NCI-H524 (cell line): ENCODE results near the gene KLHL1.
A peak's percentile ranks its signal among the peaks of the same experiment; 100 is the strongest.

Experiments used
- DNase-seq, 2 experiments: peaks; one replicate each; lab custom pipeline; 2025; lab: John Stamatoyannopoulos, UW

Gene KLHL1

DNA sequence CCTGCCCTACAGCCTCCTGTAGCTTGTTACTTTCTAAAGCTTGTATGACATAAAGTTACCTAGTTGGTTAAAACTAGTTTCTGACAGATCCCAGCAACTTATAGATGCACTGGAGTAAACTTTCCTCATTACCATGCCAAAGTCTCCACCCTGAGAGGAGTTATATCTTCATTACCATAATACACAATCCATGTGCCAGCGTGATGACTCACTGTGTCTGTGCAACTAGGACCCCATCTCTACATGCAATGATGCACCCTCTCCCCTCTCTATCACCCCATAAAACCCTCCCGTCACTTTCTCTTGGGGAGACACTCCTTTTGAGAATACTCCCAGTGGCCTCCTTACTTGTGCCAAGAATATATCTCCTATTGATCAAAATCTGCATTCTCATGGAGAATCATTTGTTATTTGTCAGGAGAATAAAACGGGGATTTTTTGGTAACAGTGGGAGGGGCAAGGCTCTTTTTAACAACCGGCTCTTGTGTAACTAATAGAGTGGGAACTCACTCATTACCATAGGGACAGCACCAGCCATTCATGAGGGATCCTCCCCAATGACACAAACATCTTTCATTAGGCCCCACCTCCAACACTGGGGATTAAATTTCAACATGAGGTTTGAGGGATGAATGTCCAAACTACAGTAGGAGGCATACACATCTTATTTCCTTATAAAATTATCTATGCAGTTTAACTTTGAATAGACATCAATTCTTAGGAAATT lies 235.8 kb downstream of the KLHL1 start:
- DNase-seq = no peak

DNA sequence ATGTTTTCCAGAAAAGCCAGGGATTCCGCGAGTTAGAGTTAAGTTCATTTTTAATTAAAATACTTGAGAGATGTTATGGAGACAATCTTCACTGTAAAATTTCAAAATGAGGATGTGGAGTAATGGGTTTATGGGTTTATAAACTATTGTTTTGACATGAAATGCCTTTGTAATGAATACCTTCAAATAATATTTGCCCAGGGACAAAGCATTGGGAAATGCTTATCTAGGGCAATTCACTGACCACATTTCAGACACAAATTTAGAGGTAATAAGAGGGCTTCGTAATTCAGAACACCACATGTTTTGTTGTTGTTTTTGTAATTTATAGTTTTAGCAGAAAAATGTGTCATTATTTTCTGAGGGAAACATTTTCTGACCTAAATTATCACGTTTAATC lies 241.7 kb downstream of the KLHL1 start:
- DNase-seq = no peak

DNA sequence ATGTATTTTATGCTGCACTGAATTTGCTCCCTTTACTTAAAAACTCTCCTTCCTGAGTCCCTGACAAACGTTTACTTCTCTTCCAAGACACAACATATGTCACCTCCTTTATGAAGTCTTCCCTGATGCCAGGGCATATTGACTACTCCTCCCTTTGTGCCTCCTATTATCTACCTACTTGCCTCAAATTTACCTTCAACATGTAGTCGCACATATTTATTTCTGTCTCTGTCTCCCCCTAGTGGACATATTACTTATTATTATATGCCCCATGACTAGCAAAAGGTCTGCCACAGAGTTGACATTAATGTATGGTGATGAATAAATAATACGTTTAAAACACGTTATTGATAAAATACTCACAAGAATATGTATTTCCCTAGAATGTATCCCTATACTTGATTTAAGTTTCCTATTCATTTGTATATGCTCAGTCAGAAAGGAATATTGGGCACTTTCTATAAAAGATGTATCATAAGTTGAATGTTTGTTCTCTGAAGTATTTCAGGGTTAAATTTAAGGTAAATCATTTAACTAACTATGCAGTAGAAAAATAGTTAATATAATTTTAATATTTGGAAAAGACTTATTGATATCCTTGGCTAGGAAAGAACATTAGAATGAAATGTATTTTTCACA lies 250.9 kb downstream of the KLHL1 start:
- DNase-seq = peak in 1 of 2 experiments; percentile 70

DNA sequence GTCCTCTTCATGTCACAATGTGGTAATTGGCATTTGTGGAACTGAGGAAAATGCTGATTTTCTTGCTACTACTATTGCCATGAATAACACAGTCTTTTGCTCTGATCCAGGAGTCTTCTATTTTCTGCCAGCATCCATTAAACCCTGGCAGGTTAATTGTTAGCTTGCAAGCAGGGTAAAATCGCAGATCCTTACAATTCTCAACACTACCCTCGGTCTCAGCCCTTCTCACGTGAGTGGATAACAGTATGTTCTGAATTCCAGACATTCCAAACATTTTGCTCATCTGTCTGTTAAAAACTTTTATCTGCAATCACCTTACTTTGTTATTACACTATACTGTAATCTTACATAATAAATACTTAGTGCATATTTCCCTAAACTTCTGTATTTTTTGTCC lies 251.9 kb downstream of the KLHL1 start:
- no peak for DNase-seq

DNA sequence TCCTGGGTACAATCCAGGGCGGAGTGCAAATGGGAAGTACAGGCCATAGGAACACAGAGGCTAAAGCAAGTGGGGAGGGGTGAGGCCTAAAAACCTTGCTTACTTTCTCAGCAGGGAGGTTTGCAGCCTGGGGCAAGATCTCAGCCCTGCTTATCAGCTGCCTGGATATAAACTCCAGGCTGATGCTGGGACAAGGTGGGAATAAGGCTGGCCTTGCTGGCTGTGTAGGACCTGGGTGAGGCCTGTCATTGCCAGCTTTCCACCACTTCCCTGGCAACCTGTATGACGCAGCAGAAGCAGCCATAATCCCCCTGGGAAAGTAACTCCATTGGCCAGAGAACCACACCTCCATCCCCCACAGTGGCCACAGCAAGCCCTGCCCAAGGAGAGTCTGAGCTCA lies 279.7 kb downstream of the KLHL1 start:
- DNase-seq = no peak

DNA sequence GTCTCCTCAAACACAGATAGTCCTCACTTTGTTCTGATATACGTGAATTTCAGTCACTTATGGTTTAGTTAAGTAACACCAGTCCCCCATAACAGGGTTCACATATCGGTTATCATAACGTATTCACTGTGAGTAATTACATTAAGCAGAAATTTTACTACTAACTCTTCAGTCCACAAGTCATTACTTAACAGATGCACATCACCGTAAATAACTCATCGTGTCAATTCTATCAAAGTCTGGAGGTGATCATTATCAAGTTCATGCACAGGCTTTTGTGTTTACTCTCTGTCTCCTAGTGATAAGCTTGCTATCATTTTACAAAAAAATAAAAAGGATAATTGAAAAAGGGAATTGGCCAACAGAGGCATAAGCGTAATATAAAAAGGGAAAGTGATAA lies 288.1 kb downstream of the KLHL1 start:
- DNase-seq = no peak

DNA sequence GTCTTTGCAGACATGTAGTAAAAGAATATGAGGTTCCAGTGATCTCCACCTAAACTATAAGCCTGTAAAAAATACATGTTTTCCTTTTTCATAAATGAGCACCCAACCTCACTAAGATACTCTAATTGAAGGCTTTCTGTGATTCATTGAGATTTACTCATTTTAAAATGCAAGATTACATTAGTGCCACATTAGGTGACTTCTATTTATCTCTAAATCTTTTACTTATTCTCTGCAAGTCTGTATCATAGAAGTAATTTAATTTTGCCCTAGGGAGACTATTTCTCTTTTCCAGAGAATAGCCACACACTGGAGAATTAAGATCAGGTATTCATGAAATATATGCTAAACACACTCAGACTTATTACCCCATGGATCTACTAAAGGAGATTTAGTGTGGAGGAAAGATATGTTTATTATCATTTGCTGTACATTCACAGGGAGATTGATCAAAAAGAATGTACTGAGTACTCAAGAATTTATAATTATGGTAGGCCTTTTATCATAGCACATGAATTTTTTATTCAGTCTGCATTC lies 290.9 kb downstream of the KLHL1 start:
- DNase-seq = no peak

DNA sequence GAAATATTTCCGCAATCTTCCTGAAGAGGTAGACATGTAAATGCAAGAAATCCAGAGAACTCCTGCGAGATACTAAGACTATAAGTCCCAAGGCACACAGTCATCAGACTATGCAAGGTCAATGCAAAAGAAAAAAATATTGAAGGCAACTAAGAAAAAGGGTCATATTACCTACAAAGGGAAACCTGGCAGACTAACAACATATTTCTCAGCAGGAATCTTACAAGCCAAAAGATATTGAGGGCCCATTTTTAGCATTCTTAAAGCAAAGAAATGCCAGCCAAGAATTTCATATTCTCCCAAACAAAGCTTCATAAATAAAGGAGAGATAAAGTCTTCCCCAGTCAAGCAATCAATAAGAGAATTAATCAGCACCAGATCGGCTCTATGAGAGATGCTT lies 299.1 kb downstream of the KLHL1 start:
- DNase-seq = no peak

DNA sequence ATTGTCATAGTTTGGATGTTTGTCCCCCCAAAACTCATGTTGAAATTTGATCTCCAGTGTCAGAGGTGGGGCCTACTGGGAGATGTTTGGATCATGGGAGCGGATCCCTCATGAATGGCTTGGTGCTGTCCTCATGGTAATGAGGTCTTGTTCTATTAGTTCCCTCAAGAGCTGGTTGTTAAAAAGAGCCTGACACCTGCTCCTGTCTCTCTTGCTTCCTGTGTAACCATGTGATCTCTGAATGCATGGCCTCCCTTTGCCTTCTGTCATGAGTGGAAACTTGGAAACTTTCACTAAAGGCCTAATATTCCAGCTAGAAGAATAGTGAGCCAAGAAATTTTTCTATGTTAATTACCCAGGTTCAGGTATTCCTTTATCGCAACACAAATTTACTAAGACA lies 312.0 kb downstream of the KLHL1 start:
- peak; percentile 0 to 33 for DNase-seq

DNA sequence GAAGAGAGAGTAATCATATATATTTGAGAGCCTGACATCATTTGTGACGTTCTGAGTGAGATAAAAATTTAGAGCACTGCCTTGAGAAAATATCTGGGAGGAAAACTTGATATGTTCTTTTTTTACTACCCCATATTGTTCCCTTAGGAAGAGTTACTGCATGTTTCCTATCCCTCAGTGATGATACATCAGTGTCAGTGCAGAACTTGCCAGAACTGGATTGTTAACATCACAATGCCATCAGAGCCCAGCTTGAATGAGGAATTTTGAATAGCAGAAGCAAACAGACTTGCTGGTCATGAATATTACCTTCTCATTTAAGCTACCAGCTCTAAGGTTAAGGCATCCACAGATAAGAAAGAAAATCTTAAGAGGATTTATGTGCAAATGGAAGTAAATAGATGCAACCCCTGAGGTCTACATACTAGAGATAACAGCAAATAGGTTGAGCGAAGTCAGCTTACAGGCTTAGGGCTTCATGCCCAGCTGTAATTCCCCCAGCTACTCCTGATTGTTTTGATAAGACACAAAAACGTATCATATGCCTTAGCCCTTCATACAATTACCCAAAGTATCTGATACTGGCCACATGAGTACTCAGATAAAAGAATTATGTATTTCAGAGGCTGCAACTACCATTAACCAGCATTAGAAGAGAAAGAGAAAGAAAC lies 314.3 kb downstream of the KLHL1 start:
- DNase-seq = no peak

DNA sequence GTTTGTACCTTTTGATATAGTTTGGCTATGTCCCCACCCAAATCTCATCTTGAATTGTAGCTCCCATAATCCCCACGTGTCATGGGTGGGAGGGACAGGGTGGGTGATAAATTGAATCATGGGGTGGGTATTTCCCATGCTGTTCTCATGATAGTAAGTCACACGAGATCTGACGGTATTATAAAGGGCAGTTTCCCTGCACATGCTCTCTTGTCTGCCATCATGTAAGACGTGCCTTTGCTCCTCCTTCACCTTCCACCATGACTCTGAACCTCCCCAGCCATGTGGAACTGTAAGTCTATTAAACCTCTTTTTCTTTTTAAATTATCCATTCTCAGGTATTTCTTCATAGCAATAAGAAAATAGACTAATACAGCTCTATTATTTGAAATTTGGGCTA lies 331.3 kb downstream of the KLHL1 start:
- no peak for DNase-seq

DNA sequence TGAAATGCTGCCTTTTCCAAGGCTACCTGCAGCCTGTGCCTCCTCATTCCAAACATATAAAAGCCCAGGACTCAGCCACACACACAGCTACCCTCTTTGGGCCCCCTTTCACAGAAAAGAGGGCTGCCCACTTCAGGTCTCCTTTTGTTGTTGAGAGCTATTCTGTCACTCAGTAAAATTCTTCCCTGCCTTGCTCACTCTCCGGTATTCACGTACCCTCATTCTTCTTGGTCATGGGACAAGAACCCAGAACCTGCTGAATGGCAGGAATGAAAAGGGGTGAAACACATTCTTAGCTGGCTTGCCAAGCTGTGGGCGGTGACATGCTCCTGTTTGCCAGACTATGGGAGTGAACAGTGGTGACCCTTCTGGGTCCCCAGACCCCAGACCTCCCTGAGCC lies 338.6 kb downstream of the KLHL1 start:
- no peak for DNase-seq

DNA sequence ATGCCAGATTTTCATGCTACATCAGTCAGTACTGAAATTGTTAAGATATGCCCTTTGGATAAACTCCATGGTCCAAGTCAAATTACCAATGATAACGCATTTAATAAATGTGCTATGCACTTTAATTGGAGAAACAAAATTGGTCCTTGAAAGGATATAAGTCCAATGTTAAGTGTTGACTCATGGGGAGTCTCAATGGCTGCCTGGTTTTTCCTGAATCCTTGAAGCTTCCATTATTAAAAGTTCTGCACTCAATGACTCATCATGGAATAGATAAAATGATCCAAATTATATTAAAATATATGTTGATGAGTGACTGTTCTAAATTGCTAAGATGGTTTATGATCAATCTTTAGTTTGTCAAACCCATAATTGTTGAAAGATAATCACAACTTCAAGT lies 346.7 kb downstream of the KLHL1 start:
- no peak for DNase-seq

DNA sequence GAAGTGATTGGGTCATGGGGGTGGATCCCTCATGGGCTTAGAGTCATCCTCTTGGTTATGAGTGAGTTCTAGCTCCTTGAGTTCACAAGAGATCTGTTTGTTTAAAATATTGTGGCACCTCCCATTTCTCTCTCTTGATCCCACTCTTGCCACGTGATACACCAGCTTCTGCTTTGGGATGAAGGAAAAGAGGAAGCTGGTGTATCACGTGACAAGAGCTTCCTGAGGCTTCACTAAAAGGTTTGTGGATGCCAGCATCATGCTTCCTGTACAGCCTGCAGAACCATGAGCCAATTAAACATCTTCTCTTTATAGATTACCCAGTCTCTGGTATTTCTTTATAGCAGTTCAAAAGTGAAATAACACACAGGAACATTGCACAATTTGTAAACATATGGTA lies 353.2 kb downstream of the KLHL1 start:
- no peak for DNase-seq

DNA sequence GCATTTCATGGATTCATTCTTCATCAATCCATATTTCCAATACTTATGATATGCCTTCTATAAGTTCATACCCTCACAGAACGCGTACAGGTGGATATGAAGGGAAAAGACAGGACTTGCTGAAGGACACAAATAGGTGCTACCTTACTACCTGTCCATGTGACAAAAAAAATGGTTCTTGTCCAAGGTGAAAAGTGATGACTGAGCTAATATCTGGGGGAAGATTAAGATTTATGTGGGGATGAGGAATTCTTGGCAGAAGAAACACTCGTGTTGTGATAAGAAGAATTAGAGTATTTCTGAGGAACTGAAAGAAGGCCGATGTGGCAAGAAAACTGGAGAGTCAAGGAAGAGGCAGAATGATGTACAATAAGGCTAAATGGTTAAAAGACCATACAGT lies 357.0 kb downstream of the KLHL1 start:
- no peak for DNase-seq

DNA sequence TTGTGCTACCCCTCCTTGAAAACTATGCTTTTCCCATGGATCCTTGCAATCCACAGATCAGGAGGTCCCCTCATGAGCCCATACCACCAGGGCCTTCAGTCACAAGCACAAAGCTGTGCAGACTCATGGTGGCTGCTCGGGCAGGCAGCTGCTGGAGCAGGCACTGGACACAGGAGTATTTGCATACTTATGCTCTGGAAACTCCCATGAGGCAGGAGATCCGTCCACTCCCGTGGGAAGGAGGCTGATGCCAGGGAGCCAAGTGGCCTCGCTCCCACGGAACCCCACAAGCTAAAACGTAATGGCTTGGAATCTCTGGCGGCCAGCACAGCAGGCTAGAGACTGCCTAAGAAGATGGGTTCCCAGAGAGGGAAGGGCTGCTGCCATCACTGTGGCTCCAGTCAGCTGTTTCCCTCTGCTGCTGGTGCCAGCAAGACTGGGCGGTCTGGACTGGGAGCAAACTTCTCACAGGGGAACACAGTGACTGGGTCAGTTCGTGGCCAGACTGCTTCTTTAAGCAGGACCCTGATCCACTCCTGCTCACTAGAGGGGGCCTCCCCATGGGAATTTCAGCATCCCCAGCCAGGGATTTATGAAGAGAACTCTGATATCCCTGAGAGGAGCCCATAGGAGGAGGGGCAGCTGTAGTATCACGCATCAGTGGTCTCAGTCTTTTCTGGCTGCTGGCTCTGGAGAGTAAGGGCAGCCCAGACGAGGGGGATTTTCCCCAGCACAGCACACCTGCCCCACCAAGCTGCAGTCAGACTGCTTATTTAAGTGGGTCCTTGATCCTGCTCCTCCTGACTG lies 370.9 kb downstream of the KLHL1 start:
- DNase-seq = peak; percentile 66 to 85

DNA sequence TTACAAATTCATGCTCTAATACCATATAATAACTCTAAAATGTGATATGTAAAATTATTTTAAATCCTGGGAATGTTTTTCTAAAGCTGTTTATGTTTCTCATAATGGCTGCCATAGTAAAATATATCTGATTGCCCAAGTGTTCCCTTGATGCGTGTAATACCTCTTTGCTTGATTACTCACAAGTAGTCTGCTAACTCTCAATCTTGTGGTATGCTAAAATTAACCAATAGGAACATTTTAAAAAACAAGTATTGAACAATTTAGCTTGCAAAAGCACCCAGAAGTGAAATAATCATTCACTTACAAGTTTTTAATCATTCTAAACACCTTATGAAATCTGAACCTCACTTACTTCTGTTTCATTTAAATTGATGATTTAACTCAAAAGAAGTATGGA lies 386.6 kb downstream of the KLHL1 start:
- no peak for DNase-seq

DNA sequence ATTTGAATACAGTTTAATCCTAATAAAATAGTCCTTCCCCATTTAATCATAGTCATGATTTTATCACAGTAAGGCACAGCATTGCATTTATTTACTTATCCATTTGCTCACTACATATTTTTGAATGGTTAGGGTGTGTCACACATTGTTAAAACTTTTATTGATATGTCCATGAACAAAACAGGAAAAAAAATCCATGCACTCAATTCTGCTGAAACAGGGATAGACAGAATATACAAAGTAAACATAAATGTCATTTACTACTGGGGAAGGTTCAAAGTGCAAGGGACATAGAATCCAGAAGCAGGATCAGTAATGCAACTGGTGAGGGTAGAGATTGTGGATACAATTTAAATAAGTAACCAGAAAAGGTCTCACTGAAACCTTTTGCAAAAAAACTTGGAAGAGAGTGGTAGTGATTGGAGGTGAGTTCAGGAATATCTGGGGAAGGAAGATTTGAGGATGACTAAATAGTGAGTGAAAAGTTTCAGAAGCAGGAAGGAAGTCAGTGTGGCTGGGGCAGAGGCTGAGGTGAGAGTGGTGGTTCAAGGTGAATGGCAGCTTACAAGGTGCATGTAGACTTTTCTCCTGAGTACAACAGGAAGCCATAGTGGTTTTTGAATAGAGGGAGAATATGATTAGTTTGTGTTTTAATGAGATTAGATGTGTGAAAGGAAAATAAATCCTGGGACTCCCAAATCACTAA lies 387.8 kb downstream of the KLHL1 start:
- DNase-seq = no peak

DNA sequence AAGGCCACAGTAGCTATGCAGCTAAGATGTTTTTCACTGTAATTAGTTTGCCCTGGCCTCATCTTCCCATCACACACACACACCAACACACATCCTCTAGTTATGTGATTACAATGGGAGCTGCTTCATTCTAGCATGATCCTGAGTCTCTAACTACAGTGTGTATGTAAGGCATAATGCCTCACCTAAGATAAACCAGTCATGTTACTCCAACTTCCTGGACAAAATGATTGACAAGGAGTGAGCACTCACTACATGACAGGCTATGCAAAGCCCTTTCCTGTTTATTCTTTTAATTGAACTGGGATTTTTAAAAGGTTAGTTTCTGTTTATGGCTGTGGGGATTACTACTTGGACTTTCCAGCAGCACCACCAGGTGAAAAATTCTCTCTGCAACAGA lies 401.4 kb downstream of the KLHL1 start:
- DNase-seq = no peak

DNA sequence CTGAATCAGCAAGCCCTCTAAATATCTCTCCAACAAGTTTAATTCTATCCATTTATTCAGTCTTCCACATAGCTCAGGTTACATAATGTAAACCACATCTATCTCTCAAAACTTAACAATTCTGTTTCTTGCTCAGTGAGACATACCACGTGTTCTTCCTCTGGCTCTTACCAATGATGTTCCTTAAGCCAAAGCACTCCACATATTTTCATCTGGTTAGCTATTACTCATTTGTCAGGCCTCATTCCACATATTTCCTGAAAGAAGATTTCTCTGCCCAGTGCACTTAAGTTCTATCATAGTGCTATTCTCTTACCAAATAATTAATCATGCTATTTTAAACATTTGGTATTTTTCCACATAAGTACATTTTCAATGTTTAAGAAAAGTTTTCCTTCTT lies 403.9 kb downstream of the KLHL1 start:
- no peak for DNase-seq

DNA sequence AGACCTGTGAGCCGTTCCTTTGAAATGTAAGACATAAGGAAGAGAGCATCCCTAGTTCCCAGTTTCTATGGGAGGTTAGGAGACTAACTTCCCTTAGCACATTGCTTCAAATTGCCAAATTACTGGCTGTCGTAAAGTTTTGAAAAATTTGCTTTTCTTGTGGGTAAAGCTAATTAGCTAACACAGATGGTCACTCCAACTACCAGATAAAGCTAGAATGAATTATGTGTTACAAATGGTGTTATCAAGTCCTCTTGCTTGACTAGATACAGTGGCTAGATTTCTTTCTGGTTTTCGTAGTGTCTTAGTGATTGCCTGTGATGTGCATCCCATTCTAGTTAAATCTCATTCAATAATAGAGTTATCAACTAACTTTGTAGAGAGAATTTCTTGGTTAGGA lies 417.3 kb downstream of the KLHL1 start:
- DNase-seq = no peak
